Activated B cell treated with CpG ODN at 0.5 μM for 24 hours (primary cell): ENCODE results near the gene NF1. TPM values are rescaled to one million over a fixed set of nuclear protein-coding genes. Genes with fewer than 3 reads are reported as not detected.

Experiments used
- ATAC-seq: fragments of 200-7000 bp; cut with Tn5 transposase; one replicate; pipeline ENCODE4 v1.10.0; 2021; ENCODE audit warnings: low read depth, mild to moderate bottlenecking, moderate library complexity
- CTCF ChIA-PET: fragments of 350-600 bp; sonication (Branson Sonifier 250); formaldehyde crosslinking; loops from one replicate; lab custom pipeline; 2021; ENCODE audit warnings: antibody characterized with exemption; lab: Charles Lee
- POLR2A ChIA-PET: fragments of 350-600 bp; sonication (Branson Sonifier 250); formaldehyde crosslinking; loops from one replicate; lab custom pipeline; 2021; ENCODE audit warnings: antibody characterized with exemption; lab: Charles Lee
- DNase-seq: peaks from one replicate; pipeline ENCODE4 v3.0.0; 2022
- H3K27ac Mint-ChIP-seq: one replicate; pipeline ENCODE4 v1.8.0; 2020; ENCODE audit warnings: mixed read lengths
- H3K27me3 Mint-ChIP-seq: one replicate; pipeline ENCODE4 v1.8.0; 2021; ENCODE audit warnings: mixed read lengths
- H3K36me3 Mint-ChIP-seq: one replicate; pipeline ENCODE4 v1.8.0; 2021; ENCODE audit warnings: low read depth, mixed read lengths
- H3K4me1 Mint-ChIP-seq: one replicate; pipeline ENCODE4 v1.8.0; 2021; ENCODE audit warnings: mixed read lengths
- H3K4me3 Mint-ChIP-seq: one replicate; pipeline ENCODE4 v1.8.0; 2020; ENCODE audit warnings: mild to moderate bottlenecking, mixed read lengths
- H3K9me3 Mint-ChIP-seq: one replicate; pipeline ENCODE4 v1.8.0; 2020; ENCODE audit warnings: mixed read lengths
- CTCF ChIP-seq: fragments of 200-600 bp; IDR thresholded peaks from one replicate; pipeline ENCODE4 v1.8.0; 2022; ENCODE audit warnings: antibody characterized with exemption, mild to moderate bottlenecking
- intact Hi-C: fragments of 100-400 bp; cut with micrococcal nuclease; formaldehyde crosslinking; loops from one replicate; pipeline ENCODE4 v1.15.1; 2024
- total RNA-seq: library from RNA; stranded (reverse); gene quantifications from 2 replicates; pipeline ENCODE4 v1.2.3, GENCODE V29; 2022

The NF1 gene
- total RNA-seq, 1 donor from 2014 or later, result 27.4 TPM

- ChIA-PET CTCF (no interaction called here), POLR2A (no interaction called here)
- intact Hi-C loops, result loop anchor here (5.0 kb wide), 1 partner anchor 113 kb away; no protein-coding TSS in a partner anchor
- Mint-ChIP-seq H3K36me3 (no peaks in the 10 kb centered on the region), H3K27ac (no peak overlapping the region), H3K4me1 (peaks cover 14% of the 10 kb centered on the region), H3K9me3 (no peaks in the 10 kb centered on the region), H3K4me3 (no peak overlapping the region), H3K27me3 (peaks cover 47% of the 10 kb centered on the region)
- DNase-seq (peak; percentile 16), ATAC-seq (peak; percentile 32)
- no peak for TF ChIP-seq CTCF
These were observed 299.8 kb downstream of the NF1 start for GRCh38 chr17:31394544-31394943.

GRCh38 chr17:31397256-31397939 lies 302.6 kb downstream of the NF1 start:
- Mint-ChIP-seq H3K36me3 (no peaks in the 10 kb centered on the region), H3K4me1 (peaks cover 3% of the 10 kb centered on the region), H3K9me3 (no peaks in the 10 kb centered on the region), H3K27ac (no peak overlapping the region), H3K27me3 (peaks cover 46% of the 10 kb centered on the region), H3K4me3 (no peak overlapping the region)
- ChIA-PET CTCF (no interaction called here), POLR2A (no interaction called here)
- DNase-seq (no peak), ATAC-seq (no peak)
- intact Hi-C loops, result no loop called here
- TF ChIP-seq CTCF, result no peak

GRCh38 chr17:31398381-31399311 lies 303.9 kb downstream of the NF1 start:
- peaks cover 33% of the 10 kb centered on the region for H3K27me3 Mint-ChIP-seq
- DNase-seq, result no peak
- CTCF ChIA-PET, result interaction anchor here (0.9 kb wide), 1 partner anchor 9 kb away, joined by 3 read pairs; no protein-coding TSS in a partner anchor
- TF ChIP-seq CTCF, result no peak
- H3K4me1 Mint-ChIP-seq, result no peaks in the 10 kb centered on the region
- H3K36me3 Mint-ChIP-seq, result no peaks in the 10 kb centered on the region
- H3K27ac Mint-ChIP-seq, result no peak overlapping the region
- intact Hi-C loops, result no loop called here
- POLR2A ChIA-PET, result no interaction called here
- H3K4me3 Mint-ChIP-seq, result no peak overlapping the region
- H3K9me3 Mint-ChIP-seq, result no peaks in the 10 kb centered on the region
- ATAC-seq, result no peak

- H3K27me3 Mint-ChIP-seq, result peaks cover 22% of the 10 kb centered on the region
- DNase-seq (no peak), ATAC-seq (no peak)
- TF ChIP-seq CTCF, result no peak
- H3K4me1 Mint-ChIP-seq, result no peaks in the 10 kb centered on the region
- no peaks in the 10 kb centered on the region for H3K36me3 Mint-ChIP-seq
- no peak overlapping the region for H3K4me3 Mint-ChIP-seq
- no peak overlapping the region for H3K27ac Mint-ChIP-seq
- intact Hi-C loops, result no loop called here
- ChIA-PET CTCF (no interaction called here), POLR2A (no interaction called here)
- H3K9me3 Mint-ChIP-seq, result no peaks in the 10 kb centered on the region
These were observed 305.7 kb downstream of the NF1 start for GRCh38 chr17:31400481-31400950.
